ENCODE results near the gene C4BPA.

DNA sequence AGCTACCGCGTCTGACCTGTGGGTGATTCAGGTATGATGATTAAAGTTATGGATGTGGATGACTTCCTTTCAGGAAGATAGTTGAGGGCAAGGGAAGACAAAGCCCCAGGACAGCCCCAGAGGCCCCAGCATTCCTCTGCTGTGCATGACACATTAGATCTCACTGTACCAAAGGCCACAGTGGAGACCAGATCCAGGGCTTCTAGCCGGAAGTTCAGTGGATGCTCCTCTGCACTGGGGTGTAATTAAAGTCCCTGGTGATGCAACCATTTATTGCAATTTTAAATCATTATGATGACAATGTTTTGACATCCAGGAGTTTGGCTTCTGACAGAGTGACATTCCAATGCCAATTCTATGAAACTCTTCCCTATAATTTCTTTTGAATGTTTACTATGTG, 5.0 kb downstream of the C4BPA start:
- TF ChIP-seq, protein P1, sequence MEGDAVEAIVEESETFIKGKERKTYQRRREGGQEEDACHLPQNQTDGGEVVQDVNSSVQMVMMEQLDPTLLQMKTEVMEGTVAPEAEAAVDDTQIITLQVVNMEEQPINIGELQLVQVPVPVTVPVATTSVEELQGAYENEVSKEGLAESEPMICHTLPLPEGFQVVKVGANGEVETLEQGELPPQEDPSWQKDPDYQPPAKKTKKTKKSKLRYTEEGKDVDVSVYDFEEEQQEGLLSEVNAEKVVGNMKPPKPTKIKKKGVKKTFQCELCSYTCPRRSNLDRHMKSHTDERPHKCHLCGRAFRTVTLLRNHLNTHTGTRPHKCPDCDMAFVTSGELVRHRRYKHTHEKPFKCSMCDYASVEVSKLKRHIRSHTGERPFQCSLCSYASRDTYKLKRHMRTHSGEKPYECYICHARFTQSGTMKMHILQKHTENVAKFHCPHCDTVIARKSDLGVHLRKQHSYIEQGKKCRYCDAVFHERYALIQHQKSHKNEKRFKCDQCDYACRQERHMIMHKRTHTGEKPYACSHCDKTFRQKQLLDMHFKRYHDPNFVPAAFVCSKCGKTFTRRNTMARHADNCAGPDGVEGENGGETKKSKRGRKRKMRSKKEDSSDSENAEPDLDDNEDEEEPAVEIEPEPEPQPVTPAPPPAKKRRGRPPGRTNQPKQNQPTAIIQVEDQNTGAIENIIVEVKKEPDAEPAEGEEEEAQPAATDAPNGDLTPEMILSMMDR (IDR thresholded peaks at IDR 0.05; ENCODE audit: low read depth, low read length), result no peak
- no peak for TF ChIP-seq EZH2phosphoT487 (IDR thresholded peaks at IDR 0.05; ENCODE audit: low read depth)
